GM12878 (cell line): ENCODE results near the gene KTN1. TPM values are rescaled to one million over a fixed set of nuclear protein-coding genes. Genes with fewer than 3 reads are reported as not detected.

Experiments used
- ATAC-seq: fragments of 200-7000 bp; cut with Tn5 transposase; 3 replicates; pipeline ENCODE4 v1.9.1; 2020; ENCODE audit warnings: mild to moderate bottlenecking, moderate library complexity
- BruUV-seq: library from RNA; stranded (reverse); fragments of 400-500 nt; replicated peaks from 2 replicates; lab custom pipeline; 2021; lab: Mats Ljungman, UMichigan
- CTCF ChIA-PET: fragments of 300-600 bp; sonication (Branson Sonifier 250); formaldehyde crosslinking; extraction: SDS; loops from one replicate; lab custom pipeline; 2021; ENCODE audit warnings: inconsistent platforms; lab: Yijun Ruan, JAX
- POLR2A ChIA-PET: fragments of 350-600 bp; formaldehyde crosslinking; extraction: SDS; loops from one replicate; lab custom pipeline; 2021; ENCODE audit warnings: inconsistent platforms; lab: Charles Lee
- RAD21 ChIA-PET: fragments of 300-600 bp; sonication (Branson Sonifier 250); formaldehyde crosslinking; loops from one replicate; lab custom pipeline; 2023; ENCODE audit warnings: antibody characterized with exemption; ENCODE audit not compliant: unreplicated experiment; lab: Charles Lee
- SMC1A ChIA-PET: fragments of 300-600 bp; sonication (Branson Sonifier 250); formaldehyde crosslinking; loops from one replicate; lab custom pipeline; 2023; ENCODE audit not compliant: unreplicated experiment, uncharacterized antibody; lab: Charles Lee
- DNase-seq: peaks from one replicate; pipeline ENCODE4 v3.0.0-alpha.2; 2011; ENCODE audit warnings: low read depth, low spot score
- FAIRE-seq: peaks from 3 replicates; lab custom pipeline; 2011; peaks lifted over from hg19 to GRCh38; lab: Jason Lieb, UNC
- H2AFZ ChIP-seq: 2 replicates; pipeline ENCODE4 v1.6.0; 2011; ENCODE audit warnings: low read depth, low read length, control low read depth; ENCODE audit not compliant: control insufficient read depth
- H3K27ac ChIP-seq: 2 replicates; pipeline ENCODE4 v1.5.1; 2011; ENCODE audit warnings: control low read depth; ENCODE audit not compliant: control insufficient read depth, insufficient read depth
- H3K27me3 ChIP-seq, 2 experiments: replicated peaks in 1 of 2; 2 replicates each; pipeline versions ENCODE4 v1.6.0 to v1.6.1; 2011; ENCODE audit warnings: low read length in 1 of 2; ENCODE audit not compliant: control insufficient read depth in 2 of 2, insufficient read depth in 2 of 2
- H3K36me3 ChIP-seq, 2 experiments: 2 replicates each; pipeline ENCODE4 v1.5.1; 2011; ENCODE audit warnings: low read length in 1 of 2; ENCODE audit not compliant: control insufficient read depth in 2 of 2, insufficient read depth in 2 of 2
- H3K4me1 ChIP-seq: 2 replicates; pipeline ENCODE4 v1.6.1; 2011; ENCODE audit warnings: mild to moderate bottlenecking, low read length, moderate library complexity, mixed read lengths; ENCODE audit not compliant: control insufficient read depth, insufficient read depth
- H3K4me2 ChIP-seq: 2 replicates; pipeline ENCODE4 v1.6.0; 2011; ENCODE audit warnings: control low read depth; ENCODE audit not compliant: control insufficient read depth, insufficient read depth
- H3K4me3 ChIP-seq: fragments of 200-600 bp; sonication (generic); 2 replicates; pipeline ENCODE4 v1.5.1; 2016
- H3K79me2 ChIP-seq: 2 replicates; pipeline ENCODE4 v1.6.0; 2011; ENCODE audit warnings: low read length; ENCODE audit not compliant: control insufficient read depth, insufficient read depth
- H3K9ac ChIP-seq: 2 replicates; pipeline ENCODE4 v1.8.0; 2011; ENCODE audit warnings: low read length, control low read depth, mixed read lengths; ENCODE audit not compliant: control insufficient read depth, insufficient read depth
- H3K9me3 ChIP-seq: replicated peaks from 3 replicates; pipeline ENCODE4 v1.5.1; 2011; ENCODE audit warnings: mild to moderate bottlenecking, low read length; ENCODE audit not compliant: control insufficient read depth, insufficient read depth
- H4K20me1 ChIP-seq: 2 replicates; pipeline ENCODE4 v1.6.0; 2011; ENCODE audit not compliant: control insufficient read depth, insufficient read depth
- JUNB ChIP-seq: IDR thresholded peaks from 2 replicates; pipeline ENCODE4 v1.6.1; 2016; ENCODE audit warnings: antibody characterized with exemption, mild to moderate bottlenecking
- SMC3 ChIP-seq: IDR thresholded peaks from 2 replicates; pipeline ENCODE4 v1.6.1; 2011; ENCODE audit warnings: low read length, improper control_type of control experiment, borderline replicate concordance
- SPI1 ChIP-seq: IDR thresholded peaks from 2 replicates; pipeline ENCODE4 v1.6.1; 2011; ENCODE audit warnings: low read depth, mild to moderate bottlenecking, low read length, moderate library complexity, borderline replicate concordance; ENCODE audit not compliant: insufficient read depth
- ZNF384 ChIP-seq: IDR thresholded peaks from 2 replicates; pipeline ENCODE4 v1.6.1; 2012; ENCODE audit warnings: low read depth, mild to moderate bottlenecking, low read length, improper control_type of control experiment, borderline replicate concordance
- ZNF622 ChIP-seq: fragments of 450-650 bp; IDR thresholded peaks from 2 replicates; pipeline ENCODE4 v1.6.1; 2017; ENCODE audit warnings: mild to moderate bottlenecking, inconsistent platforms
- WGBS: methylation state at CpG from one replicate; pipeline ENCODE4 v1.1.6; 2016; ENCODE audit warnings: low lambda C conversion rate; ENCODE audit not compliant: insufficient replicate concordance, insufficient coverage; ENCODE audit errors: missing lambda C conversion rate; 5-methylcytosine and 5-hydroxymethylcytosine counted together
- in situ Hi-C: fragments of 300-500 bp; cut with MboI; formaldehyde crosslinking; loops from 9 replicates; pipeline ENCODE4 v1.14.3; 2018; ENCODE audit warnings: mixed read lengths
- intact Hi-C: fragments of 100-400 bp; cut with micrococcal nuclease; formaldehyde crosslinking; loops from one replicate; pipeline ENCODE4 v1.14.2; 2022; ENCODE audit not compliant: unreplicated experiment
- polyA plus RNA-seq, 11 experiments: library from polyadenylated mRNA; depleted of rRNA in 4 of 11; unstranded in 6 of 11; stranded (reverse) in 5 of 11; fragments of >200 nt; fragmentation: Nextera tagmentation in 4 of 11; fragmentation: Illumina TruSeq in 1 of 11; extraction: Ambion mirVana in 4 of 11; extraction: Trizol in 1 of 11; gene quantifications; 1 replicate in 1 of 11; 2 replicates in 10 of 11; pipeline versions ENCODE4 v1.2.1 to v1.2.3, GENCODE V29; 2011 to 2016; ENCODE audit warnings: inconsistent platforms in 2 of 11, missing spikeins in 2 of 11, low read depth in 1 of 11
- total RNA-seq, 4 experiments: library from RNA; depleted of rRNA in 3 of 4; stranded (reverse); fragments of >200 nt in 3 of 4; fragmentation: Illumina TruSeq in 1 of 4; extraction: Trizol in 1 of 4; gene quantifications; 2 replicates each; pipeline versions ENCODE4 v1.2.1 to v1.2.3, GENCODE V29; 2013 to 2021
- TF ChIP-seq, protein P1 (sequence below): fragments of 450-650 bp; IDR thresholded peaks from 2 replicates; pipeline ENCODE4 v1.6.1; 2014; ENCODE audit warnings: mild to moderate bottlenecking
- TF ChIP-seq, protein P2 (sequence below): fragments of 450-650 bp; formaldehyde crosslinking; IDR thresholded peaks from 2 replicates; pipeline ENCODE4 v1.4.0; 2022; ENCODE audit warnings: mild to moderate bottlenecking, moderate library complexity
- TF ChIP-seq, protein P3 (sequence below): IDR thresholded peaks from 2 replicates; pipeline ENCODE4 v1.6.1; 2012; ENCODE audit warnings: low read depth, low read length, improper control_type of control experiment
- TF ChIP-seq, protein P4 (sequence below): fragments of 450-650 bp; IDR thresholded peaks from 2 replicates; pipeline ENCODE4 v1.6.1; 2017; ENCODE audit warnings: low read depth, mild to moderate bottlenecking, moderate library complexity

Gene KTN1
- total and polyA plus RNA-seq, 10 of the 15 experiments (the other 5 are each of a cell fraction or from before 2014, with no cell fraction given) = 50.6 to 154 (median 84.2) TPM

DNA sequence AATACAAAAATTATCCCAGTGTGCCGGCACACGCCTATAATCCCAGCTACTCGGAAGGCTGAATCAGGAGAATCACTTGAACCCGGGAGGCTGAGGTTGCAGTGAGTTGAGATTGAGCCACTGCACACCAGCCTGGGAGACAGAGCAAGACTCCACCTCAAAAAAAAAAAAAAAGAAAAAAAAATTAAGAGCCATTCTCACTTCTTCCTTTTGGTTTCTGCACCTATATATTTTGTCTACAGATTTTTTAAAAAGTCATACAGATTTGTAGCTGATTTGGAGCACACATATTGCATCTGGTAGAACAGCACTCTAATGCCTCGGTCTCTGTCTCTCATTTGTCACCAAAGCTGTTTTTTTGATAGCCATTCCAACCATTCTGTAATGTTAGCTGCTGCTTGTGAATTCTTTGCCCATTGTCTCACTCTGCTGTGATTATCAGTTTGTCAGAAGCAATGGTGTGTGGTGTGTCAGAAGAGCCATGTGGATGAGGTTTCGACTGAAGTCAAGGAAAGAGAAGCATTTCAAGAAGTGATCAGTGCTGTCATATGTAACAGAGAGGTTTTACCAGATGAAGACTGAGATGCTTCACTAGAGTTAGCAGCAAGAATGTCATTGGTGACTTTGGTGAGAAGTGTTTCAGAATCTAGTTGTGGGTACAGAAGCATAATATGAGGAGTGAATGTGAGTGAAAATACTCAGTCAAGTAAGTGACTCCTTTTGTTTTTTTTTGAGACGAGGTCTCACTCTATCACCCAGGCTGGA lies 8.7 kb upstream of the KTN1 start:
- Histone ChIP-seq H3K27ac (peak overlapping the region; percentile 52), H3K4me1 (peaks cover 9% of the 10 kb centered on the region), H3K36me3 (no peaks in the 10 kb centered on the region), H3K27me3 (no peaks in the 10 kb centered on the region), H4K20me1 (no peaks in the 10 kb centered on the region), H2AFZ (peak overlapping the region; percentile 28; the same call in 1 of the 2 replicates), H3K4me3 (peak overlapping the region; percentile 40; the same call in 1 of the 2 replicates), H3K9me3 (no peaks in the 10 kb centered on the region; the same call in 2 of the 3 replicates), H3K79me2 (no peaks in the 10 kb centered on the region), H3K4me2 (peak overlapping the region; percentile 5), H3K9ac (no peak overlapping the region)
- ChIA-PET CTCF (interaction anchor here (0.6 to 2.2 kb wide), 6 partner anchors 10 to 136 kb away, joined by 3 to 11 read pairs (median 5); no protein-coding TSS in a partner anchor), POLR2A (interaction anchor here (0.7 to 0.9 kb wide), 2 partner anchors 16 to 309 kb away, joined by 3 to 5 read pairs; no protein-coding TSS in a partner anchor), RAD21 (interaction anchor here (0.9 to 1.5 kb wide), 5 partner anchors 22 to 125 kb away, joined by 3 to 4 read pairs (median 3); no protein-coding TSS in a partner anchor), SMC1A (interaction anchor here (0.6 to 2.0 kb wide), 8 partner anchors 10 to 117 kb away, joined by 3 to 8 read pairs (median 4); no protein-coding TSS in a partner anchor)
- in situ Hi-C loops (no loop called here), intact Hi-C loops (no loop called here)
- peak; percentile 87 for ATAC-seq
- BruUV-seq = no TSS peak
- 76% methylated on average over 7 of the region's 7 CpGs for WGBS
- TF ChIP-seq JUNB = no peak
- peak; percentile 37; the same call in 1 of the 2 replicates for TF ChIP-seq SPI1
- no peak for TF ChIP-seq SMC3
- TF ChIP-seq, protein P1, sequence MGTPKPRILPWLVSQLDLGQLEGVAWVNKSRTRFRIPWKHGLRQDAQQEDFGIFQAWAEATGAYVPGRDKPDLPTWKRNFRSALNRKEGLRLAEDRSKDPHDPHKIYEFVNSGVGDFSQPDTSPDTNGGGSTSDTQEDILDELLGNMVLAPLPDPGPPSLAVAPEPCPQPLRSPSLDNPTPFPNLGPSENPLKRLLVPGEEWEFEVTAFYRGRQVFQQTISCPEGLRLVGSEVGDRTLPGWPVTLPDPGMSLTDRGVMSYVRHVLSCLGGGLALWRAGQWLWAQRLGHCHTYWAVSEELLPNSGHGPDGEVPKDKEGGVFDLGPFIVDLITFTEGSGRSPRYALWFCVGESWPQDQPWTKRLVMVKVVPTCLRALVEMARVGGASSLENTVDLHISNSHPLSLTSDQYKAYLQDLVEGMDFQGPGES = no peak
- TF ChIP-seq, protein P2, sequence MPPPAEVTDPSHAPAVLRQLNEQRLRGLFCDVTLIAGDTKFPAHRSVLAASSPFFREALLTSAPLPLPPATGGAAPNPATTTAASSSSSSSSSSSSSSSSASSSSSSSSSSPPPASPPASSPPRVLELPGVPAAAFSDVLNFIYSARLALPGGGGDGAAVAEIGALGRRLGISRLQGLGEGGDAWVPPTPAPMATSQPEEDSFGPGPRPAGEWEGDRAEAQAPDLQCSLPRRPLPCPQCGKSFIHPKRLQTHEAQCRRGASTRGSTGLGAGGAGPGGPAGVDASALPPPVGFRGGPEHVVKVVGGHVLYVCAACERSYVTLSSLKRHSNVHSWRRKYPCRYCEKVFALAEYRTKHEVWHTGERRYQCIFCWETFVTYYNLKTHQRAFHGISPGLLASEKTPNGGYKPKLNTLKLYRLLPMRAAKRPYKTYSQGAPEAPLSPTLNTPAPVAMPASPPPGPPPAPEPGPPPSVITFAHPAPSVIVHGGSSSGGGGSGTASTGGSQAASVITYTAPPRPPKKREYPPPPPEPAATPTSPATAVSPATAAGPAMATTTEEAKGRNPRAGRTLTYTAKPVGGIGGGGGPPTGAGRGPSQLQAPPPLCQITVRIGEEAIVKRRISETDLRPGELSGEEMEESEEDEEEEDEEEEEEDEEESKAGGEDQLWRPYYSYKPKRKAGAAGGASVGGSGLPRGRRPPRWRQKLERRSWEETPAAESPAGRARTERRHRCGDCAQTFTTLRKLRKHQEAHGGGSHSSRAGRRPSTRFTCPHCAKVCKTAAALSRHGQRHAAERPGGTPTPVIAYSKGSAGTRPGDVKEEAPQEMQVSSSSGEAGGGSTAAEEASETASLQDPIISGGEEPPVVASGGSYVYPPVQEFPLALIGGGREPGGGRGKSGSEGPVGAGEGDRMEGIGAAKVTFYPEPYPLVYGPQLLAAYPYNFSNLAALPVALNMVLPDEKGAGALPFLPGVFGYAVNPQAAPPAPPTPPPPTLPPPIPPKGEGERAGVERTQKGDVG (CRISPR knock-in tag) = no peak
- TF ChIP-seq ZNF384 = peak; percentile 73
- TF ChIP-seq, protein P3, sequence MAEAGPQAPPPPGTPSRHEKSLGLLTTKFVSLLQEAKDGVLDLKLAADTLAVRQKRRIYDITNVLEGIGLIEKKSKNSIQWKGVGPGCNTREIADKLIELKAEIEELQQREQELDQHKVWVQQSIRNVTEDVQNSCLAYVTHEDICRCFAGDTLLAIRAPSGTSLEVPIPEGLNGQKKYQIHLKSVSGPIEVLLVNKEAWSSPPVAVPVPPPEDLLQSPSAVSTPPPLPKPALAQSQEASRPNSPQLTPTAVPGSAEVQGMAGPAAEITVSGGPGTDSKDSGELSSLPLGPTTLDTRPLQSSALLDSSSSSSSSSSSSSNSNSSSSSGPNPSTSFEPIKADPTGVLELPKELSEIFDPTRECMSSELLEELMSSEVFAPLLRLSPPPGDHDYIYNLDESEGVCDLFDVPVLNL = no peak
- TF ChIP-seq, protein P4, sequence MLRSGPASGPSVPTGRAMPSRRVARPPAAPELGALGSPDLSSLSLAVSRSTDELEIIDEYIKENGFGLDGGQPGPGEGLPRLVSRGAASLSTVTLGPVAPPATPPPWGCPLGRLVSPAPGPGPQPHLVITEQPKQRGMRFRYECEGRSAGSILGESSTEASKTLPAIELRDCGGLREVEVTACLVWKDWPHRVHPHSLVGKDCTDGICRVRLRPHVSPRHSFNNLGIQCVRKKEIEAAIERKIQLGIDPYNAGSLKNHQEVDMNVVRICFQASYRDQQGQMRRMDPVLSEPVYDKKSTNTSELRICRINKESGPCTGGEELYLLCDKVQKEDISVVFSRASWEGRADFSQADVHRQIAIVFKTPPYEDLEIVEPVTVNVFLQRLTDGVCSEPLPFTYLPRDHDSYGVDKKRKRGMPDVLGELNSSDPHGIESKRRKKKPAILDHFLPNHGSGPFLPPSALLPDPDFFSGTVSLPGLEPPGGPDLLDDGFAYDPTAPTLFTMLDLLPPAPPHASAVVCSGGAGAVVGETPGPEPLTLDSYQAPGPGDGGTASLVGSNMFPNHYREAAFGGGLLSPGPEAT = 0 out of 2 replicates have a peak, but pooled peaks have one; percentile 28
- TF ChIP-seq ZNF622 = no peak
- no peak for DNase-seq
- no peak for FAIRE-seq
